KMS-11 (cell line): ENCODE data around the gene SNX7.

ENCODE experiments used
- H2AFZ ChIP-seq: fragments of 200-600 bp; sonication (generic); 2 replicates; pipeline ENCODE4 v1.6.1; 2016; ENCODE audit warnings: antibody characterized with exemption, mixed run types, low read depth
- H3K27ac ChIP-seq: fragments of 200-600 bp; sonication (generic); 2 replicates; pipeline ENCODE4 v1.6.1; 2016; ENCODE audit warnings: mild to moderate bottlenecking, mixed run types
- H3K27me3 ChIP-seq: fragments of 200-600 bp; sonication (generic); 2 replicates; pipeline ENCODE4 v1.6.1; 2017; ENCODE audit warnings: mild to moderate bottlenecking, low read depth, mixed run types, moderate library complexity; ENCODE audit not compliant: insufficient read depth
- H3K36me3 ChIP-seq: fragments of 200-600 bp; sonication (generic); 2 replicates; pipeline ENCODE4 v1.6.1; 2017; ENCODE audit warnings: mild to moderate bottlenecking, mixed run types; ENCODE audit not compliant: insufficient read depth
- H3K4me1 ChIP-seq: fragments of 200-600 bp; sonication (generic); 2 replicates; pipeline ENCODE4 v1.6.1; 2016; ENCODE audit warnings: mild to moderate bottlenecking, low read depth, mixed run types; ENCODE audit not compliant: poor library complexity, severe bottlenecking
- H3K4me2 ChIP-seq: fragments of 200-600 bp; sonication (generic); 2 replicates; pipeline ENCODE4 v1.7.0; 2016; ENCODE audit warnings: mild to moderate bottlenecking, mixed run types
- H3K4me3 ChIP-seq: fragments of 200-600 bp; sonication (generic); IDR thresholded peaks from 2 replicates; pipeline ENCODE4 v1.6.1; 2017; ENCODE audit warnings: low read depth, low read length, mixed read lengths; ENCODE audit not compliant: insufficient read depth
- H3K79me2 ChIP-seq: fragments of 200-600 bp; sonication (generic); 2 replicates; pipeline ENCODE4 v1.6.1; 2016; ENCODE audit warnings: low read depth, mixed run types; ENCODE audit not compliant: insufficient read depth
- H3K9ac ChIP-seq: fragments of 200-600 bp; sonication (generic); 2 replicates; pipeline ENCODE4 v1.6.1; 2016; ENCODE audit warnings: mild to moderate bottlenecking, mixed run types
- H4K20me1 ChIP-seq: fragments of 200-600 bp; sonication (generic); 2 replicates; pipeline ENCODE4 v1.6.1; 2016; ENCODE audit warnings: mild to moderate bottlenecking, mixed run types; ENCODE audit not compliant: insufficient read depth
- CTCF ChIP-seq: fragments of 200-600 bp; sonication (generic); conservative IDR thresholded peaks from 2 replicates; pipeline ENCODE4 v1.6.1; 2017; ENCODE audit warnings: low read depth, mild to moderate bottlenecking, antibody characterized with exemption, low read length, moderate library complexity, mixed read lengths

Gene SNX7

GRCh38 chr1:98661544-98662355 lies at the start of gene SNX7:
SNX7 (plus strand) TSS chr1:98661721; CDS start chr1:98661732, 11 bp downstream.
- TF ChIP-seq CTCF = no peak
- H3K4me2 ChIP-seq = peak within 1 kb of the TSS; percentile 68
- H3K4me3 ChIP-seq = no peak within 1 kb of the TSS
- no peaks in the 10 kb centered on the region for H3K4me1 ChIP-seq
- no peaks in the 10 kb centered on the region for H3K27me3 ChIP-seq
- H2AFZ ChIP-seq = peak within 1 kb of the TSS; percentile 67
- H3K36me3 ChIP-seq = no peaks in the 10 kb centered on the region
- H3K79me2 ChIP-seq = no peaks in the 10 kb centered on the region
- H3K9ac ChIP-seq = peak within 1 kb of the TSS; percentile 15; the same call in 1 of the 2 replicates
- no peaks in the 10 kb centered on the region for H4K20me1 ChIP-seq
- no peak within 1 kb of the TSS for H3K27ac ChIP-seq

GRCh38 chr1:98637316-98637715 lies 24.2 kb upstream of the SNX7 start:
- Histone ChIP-seq H3K4me1 (no peaks in the 10 kb centered on the region), H4K20me1 (no peaks in the 10 kb centered on the region), H3K27me3 (no peaks in the 10 kb centered on the region), H3K27ac (no peak overlapping the region), H3K79me2 (no peaks in the 10 kb centered on the region), H3K4me2 (no peak overlapping the region), H3K9ac (no peak overlapping the region), H3K4me3 (no peak overlapping the region), H3K36me3 (no peaks in the 10 kb centered on the region), H2AFZ (no peak overlapping the region)
- no peak for TF ChIP-seq CTCF

- TF ChIP-seq CTCF = no peak
- Histone ChIP-seq H2AFZ (no peak overlapping the region), H3K79me2 (no peaks in the 10 kb centered on the region), H3K36me3 (no peaks in the 10 kb centered on the region), H3K4me3 (no peak overlapping the region), H3K27me3 (no peaks in the 10 kb centered on the region), H3K9ac (no peak overlapping the region), H3K4me2 (no peak overlapping the region), H3K4me1 (no peaks in the 10 kb centered on the region), H4K20me1 (no peaks in the 10 kb centered on the region), H3K27ac (no peak overlapping the region)
These were observed 23.3 kb upstream of the SNX7 start for GRCh38 chr1:98638185-98638584.

- Histone ChIP-seq H3K4me2 (no peak overlapping the region), H2AFZ (no peak overlapping the region), H3K79me2 (no peaks in the 10 kb centered on the region), H3K27me3 (no peaks in the 10 kb centered on the region), H4K20me1 (no peaks in the 10 kb centered on the region), H3K36me3 (no peaks in the 10 kb centered on the region), H3K9ac (no peak overlapping the region), H3K27ac (no peak overlapping the region), H3K4me3 (no peak overlapping the region), H3K4me1 (no peaks in the 10 kb centered on the region)
- no peak for TF ChIP-seq CTCF
These were observed 17.0 kb upstream of the SNX7 start for GRCh38 chr1:98644510-98644909.
